Mesendoderm (in vitro differentiated cells): ENCODE measurements around the gene SLC27A3.

Experiments
- DNase-seq: peaks from one replicate; pipeline ENCODE4 v3.0.0; 2013
- H2AK5ac ChIP-seq: 2 replicates; pipeline ENCODE4 v1.6.1; 2013; ENCODE audit warnings: low read length, inconsistent platforms
- H2BK120ac ChIP-seq: 2 replicates; pipeline ENCODE4 v1.6.1; 2013; ENCODE audit warnings: low read depth, mild to moderate bottlenecking, low read length, moderate library complexity, mixed read lengths
- H2BK15ac ChIP-seq: replicated peaks from 2 replicates; pipeline ENCODE4 v1.6.1; 2013; ENCODE audit warnings: low read depth, mild to moderate bottlenecking, moderate library complexity
- H2BK5ac ChIP-seq: 2 replicates; pipeline ENCODE4 v1.6.1; 2013; ENCODE audit warnings: low read length, inconsistent platforms
- H3K18ac ChIP-seq: 2 replicates; pipeline ENCODE4 v1.6.1; 2013; ENCODE audit warnings: mild to moderate bottlenecking, low read length, mixed read lengths
- H3K23ac ChIP-seq: one replicate; pipeline ENCODE4 v1.6.1; 2013; ENCODE audit warnings: low read length
- H3K27ac ChIP-seq: 2 replicates; pipeline ENCODE4 v1.5.1; 2013; ENCODE audit warnings: low read depth, mild to moderate bottlenecking, inconsistent platforms, low read length, moderate library complexity
- H3K27me3 ChIP-seq: 2 replicates; pipeline ENCODE4 v1.6.1; 2013; ENCODE audit warnings: low read length, control low read depth, mild to moderate bottlenecking, inconsistent platforms; ENCODE audit not compliant: insufficient read depth, poor library complexity
- H3K36me3 ChIP-seq: 2 replicates; pipeline ENCODE4 v1.6.1; 2013; ENCODE audit warnings: low read length, inconsistent platforms; ENCODE audit not compliant: control insufficient read depth, insufficient read depth
- H3K4ac ChIP-seq: one replicate; pipeline ENCODE4 v1.6.1; 2013; ENCODE audit warnings: low read depth, mild to moderate bottlenecking, low read length, moderate library complexity
- H3K4me1 ChIP-seq: 2 replicates; pipeline ENCODE4 v1.6.1; 2013; ENCODE audit warnings: low read depth, low read length, inconsistent platforms; ENCODE audit not compliant: control insufficient read depth
- H3K4me2 ChIP-seq: 2 replicates; pipeline ENCODE4 v1.6.1; 2013; ENCODE audit warnings: low read length
- H3K4me3 ChIP-seq: 2 replicates; pipeline ENCODE4 v1.5.1; 2013; ENCODE audit warnings: mild to moderate bottlenecking, low read length
- H3K56ac ChIP-seq: one replicate; pipeline ENCODE4 v1.6.1; 2013; ENCODE audit warnings: low read length
- H3K79me1 ChIP-seq: 2 replicates; pipeline ENCODE4 v1.6.1; 2013; ENCODE audit warnings: low read length, inconsistent platforms
- H3K79me2 ChIP-seq: 2 replicates; pipeline ENCODE4 v1.6.1; 2013; ENCODE audit warnings: mild to moderate bottlenecking, low read length; ENCODE audit not compliant: control insufficient read depth, insufficient read depth
- H3K9ac ChIP-seq: 2 replicates; pipeline ENCODE4 v1.6.1; 2013; ENCODE audit warnings: low read length, inconsistent platforms
- H4K5ac ChIP-seq: one replicate; pipeline ENCODE4 v1.6.1; 2013; ENCODE audit warnings: low read length
- H4K8ac ChIP-seq: one replicate; pipeline ENCODE4 v1.6.1; 2013; ENCODE audit warnings: low read depth, mild to moderate bottlenecking, control low read depth, low read length, moderate library complexity
- WGBS: extraction: QIAGEN DNeasy Blood & Tissue Kit; methylation state at CpG from one replicate; pipeline ENCODE4 v1.1.7; 2013; ENCODE audit warnings: low lambda C conversion rate, missing lambda C conversion rate; ENCODE audit not compliant: insufficient coverage; ENCODE audit errors: extremely low coverage; 5-methylcytosine and 5-hydroxymethylcytosine counted together

Gene SLC27A3

DNA sequence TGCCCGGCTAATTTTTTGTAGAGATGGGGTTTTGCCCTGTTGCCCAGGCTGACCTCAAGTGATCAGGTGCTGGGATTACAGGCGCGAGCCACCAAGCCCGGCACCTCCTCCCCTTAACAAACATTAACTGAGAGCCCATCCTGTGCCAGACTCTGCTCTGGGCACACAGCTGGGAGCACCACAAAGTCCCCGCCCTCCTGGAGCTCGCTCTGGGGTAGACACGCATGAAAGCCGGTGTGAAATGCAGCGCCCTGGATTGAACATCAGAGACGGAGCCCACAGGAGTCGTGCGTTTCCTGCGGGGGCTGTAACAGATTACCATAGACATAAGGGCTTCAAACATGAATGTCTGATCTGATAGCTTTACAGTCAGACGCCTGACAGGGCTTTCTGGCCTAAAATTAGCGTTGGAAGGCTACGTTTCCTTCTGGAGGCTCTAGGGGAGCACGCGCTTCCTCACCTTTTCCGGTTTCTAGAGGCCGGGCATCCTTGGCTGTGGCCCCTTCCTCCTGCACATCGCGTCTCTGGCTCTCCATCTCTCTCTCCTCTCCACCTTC lies 14.3 kb downstream of the SLC27A3 start:
- Histone ChIP-seq H3K18ac (no peak overlapping the region), H2BK120ac (no peak overlapping the region), H2BK15ac (no peak overlapping the region), H3K4me3 (no peak overlapping the region), H3K23ac (no peak overlapping the region), H3K9ac (no peak overlapping the region), H4K5ac (no peak overlapping the region), H3K27me3 (no peaks in the 10 kb centered on the region), H3K4ac (no peak overlapping the region), H3K4me1 (no peaks in the 10 kb centered on the region), H4K8ac (no peak overlapping the region), H3K56ac (no peak overlapping the region), H3K79me2 (no peaks in the 10 kb centered on the region), H2BK5ac (no peak overlapping the region), H2AK5ac (no peak overlapping the region), H3K4me2 (no peak overlapping the region), H3K79me1 (no peaks in the 10 kb centered on the region), H3K36me3 (no peaks in the 10 kb centered on the region), H3K27ac (no peak overlapping the region)
- no CpG with 5 or more reads among the region's 22 CpGs for WGBS
- no peak for DNase-seq

DNA sequence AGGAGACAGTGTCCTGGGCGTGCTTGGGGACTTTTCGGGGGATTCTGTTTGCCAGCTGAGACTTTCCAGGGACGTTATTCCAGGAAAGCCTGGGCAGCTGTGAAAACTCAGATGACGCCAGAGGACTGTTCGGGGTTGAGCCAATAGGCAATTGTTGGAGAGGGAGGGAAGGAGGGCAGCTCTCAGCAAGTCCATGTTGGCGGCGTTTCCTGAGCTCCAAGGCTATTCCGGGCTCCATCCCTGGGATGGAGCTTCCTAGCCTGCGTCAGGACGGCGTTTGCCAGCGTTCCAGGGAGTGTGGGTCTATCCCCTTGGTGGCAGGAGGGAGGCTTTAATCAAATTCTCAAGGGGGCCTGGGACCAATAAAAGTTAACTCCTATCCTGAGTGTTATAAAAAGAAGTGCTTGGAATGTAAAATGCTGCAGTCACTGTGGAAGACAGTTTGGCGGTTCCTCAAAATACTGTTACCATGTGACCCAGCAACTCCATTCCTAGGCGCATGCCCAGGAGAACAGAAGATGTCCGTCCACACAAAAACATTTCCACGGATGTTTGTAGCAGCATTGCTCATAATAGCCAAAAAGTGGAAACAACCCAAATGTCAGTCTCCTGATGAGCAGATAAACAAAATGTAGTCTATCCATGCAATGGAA lies 15.2 kb downstream of the SLC27A3 start:
- no peak overlapping the region for H4K5ac ChIP-seq
- no peak for DNase-seq
- H3K79me2 ChIP-seq = no peaks in the 10 kb centered on the region
- no peak overlapping the region for H2BK5ac ChIP-seq
- no CpG with 5 or more reads among the region's 16 CpGs for WGBS
- H3K18ac ChIP-seq = no peak overlapping the region
- H2AK5ac ChIP-seq = no peak overlapping the region
- H3K4ac ChIP-seq = no peak overlapping the region
- no peaks in the 10 kb centered on the region for H3K79me1 ChIP-seq
- no peak overlapping the region for H2BK120ac ChIP-seq
- no peaks in the 10 kb centered on the region for H3K27me3 ChIP-seq
- no peak overlapping the region for H3K27ac ChIP-seq
- no peak overlapping the region for H3K4me2 ChIP-seq
- H3K4me1 ChIP-seq = no peaks in the 10 kb centered on the region
- H4K8ac ChIP-seq = no peak overlapping the region
- no peak overlapping the region for H3K23ac ChIP-seq
- H3K36me3 ChIP-seq = no peaks in the 10 kb centered on the region
- no peak overlapping the region for H3K9ac ChIP-seq
- no peak overlapping the region for H2BK15ac ChIP-seq
- no peak overlapping the region for H3K56ac ChIP-seq
- no peak overlapping the region for H3K4me3 ChIP-seq

DNA sequence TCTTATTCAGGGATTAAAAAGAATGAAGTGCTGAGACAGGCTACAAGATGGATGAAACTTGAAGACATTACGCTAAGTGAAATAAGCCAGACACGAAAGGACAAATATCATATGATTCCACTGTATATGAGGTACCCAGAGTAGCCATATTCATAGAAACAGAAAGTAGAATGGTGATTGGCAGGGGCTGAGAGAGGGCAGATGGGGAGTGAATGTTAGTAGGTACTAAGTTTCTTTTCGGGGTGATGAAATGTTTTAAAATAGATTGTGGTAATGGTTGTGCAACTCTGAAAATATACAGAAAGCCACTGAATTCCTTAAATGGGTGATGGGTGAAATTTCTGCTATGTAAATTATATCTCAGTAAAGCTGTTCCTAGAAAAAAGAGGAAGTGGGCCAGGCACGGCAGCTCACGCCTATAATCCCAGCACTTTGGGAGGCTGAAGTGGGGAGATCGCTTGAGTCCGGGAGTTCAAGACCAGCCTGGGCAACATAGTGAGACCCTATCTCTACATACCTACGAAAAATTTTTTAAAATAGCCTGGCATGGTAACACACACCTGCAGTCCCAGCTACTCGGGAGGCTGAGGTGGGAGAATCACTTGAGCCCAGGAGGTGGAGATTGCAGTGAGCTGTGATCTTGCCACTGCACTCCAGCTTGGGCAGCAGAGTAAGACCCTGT lies 15.9 kb downstream of the SLC27A3 start:
- no peaks in the 10 kb centered on the region for H3K4me1 ChIP-seq
- H3K27ac ChIP-seq = no peak overlapping the region
- no peak overlapping the region for H3K18ac ChIP-seq
- no peak overlapping the region for H2BK15ac ChIP-seq
- H3K9ac ChIP-seq = no peak overlapping the region
- no peak overlapping the region for H2AK5ac ChIP-seq
- H3K27me3 ChIP-seq = no peaks in the 10 kb centered on the region
- H3K56ac ChIP-seq = no peak overlapping the region
- H3K4ac ChIP-seq = no peak overlapping the region
- H2BK5ac ChIP-seq = no peak overlapping the region
- DNase-seq = no peak
- no peak overlapping the region for H3K4me3 ChIP-seq
- H3K4me2 ChIP-seq = no peak overlapping the region
- H3K23ac ChIP-seq = no peak overlapping the region
- no peaks in the 10 kb centered on the region for H3K79me2 ChIP-seq
- no peak overlapping the region for H4K8ac ChIP-seq
- H3K36me3 ChIP-seq = no peaks in the 10 kb centered on the region
- 100% methylated on average over 1 of the region's 9 CpGs for WGBS
- no peaks in the 10 kb centered on the region for H3K79me1 ChIP-seq
- H2BK120ac ChIP-seq = no peak overlapping the region
- H4K5ac ChIP-seq = no peak overlapping the region

DNA sequence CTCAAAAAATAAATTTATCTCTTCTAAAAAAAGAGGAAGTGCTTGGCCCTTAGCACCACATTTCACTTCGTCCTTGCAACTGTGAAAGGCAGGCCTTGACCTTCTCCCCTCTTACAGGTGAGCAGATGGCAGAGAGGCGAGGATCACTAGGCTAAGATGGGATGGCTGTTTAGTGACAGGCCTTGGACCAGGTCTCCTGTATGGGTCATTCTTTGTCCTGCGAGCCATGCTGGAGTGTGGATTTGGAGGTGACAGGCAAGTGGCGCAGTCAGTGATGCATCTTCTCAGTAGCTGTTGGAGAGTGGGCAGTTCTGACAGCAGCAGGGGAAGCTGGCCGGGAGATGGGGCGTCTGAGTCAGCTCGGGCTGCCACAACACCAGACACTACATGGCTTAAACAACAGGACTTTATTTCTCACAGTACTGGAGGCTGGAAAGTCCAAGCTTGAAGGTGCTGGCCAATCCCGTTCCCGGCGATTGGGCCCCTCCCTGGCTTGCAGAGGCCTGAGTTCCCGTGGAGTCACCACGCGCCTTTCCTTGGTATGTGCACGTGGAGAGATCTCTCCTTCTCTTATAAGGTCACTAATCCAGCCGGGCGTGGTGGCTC lies 16.5 kb downstream of the SLC27A3 start:
- Histone ChIP-seq H3K4me2 (no peak overlapping the region), H3K4me3 (no peak overlapping the region), H4K5ac (no peak overlapping the region), H4K8ac (no peak overlapping the region), H2BK120ac (no peak overlapping the region), H3K4ac (no peak overlapping the region), H3K18ac (no peak overlapping the region), H3K36me3 (no peaks in the 10 kb centered on the region), H3K4me1 (no peaks in the 10 kb centered on the region), H3K79me1 (no peaks in the 10 kb centered on the region), H3K56ac (no peak overlapping the region), H2BK5ac (no peak overlapping the region), H2AK5ac (no peak overlapping the region), H3K27me3 (no peaks in the 10 kb centered on the region), H3K23ac (no peak overlapping the region), H3K27ac (no peak overlapping the region), H3K79me2 (no peaks in the 10 kb centered on the region), H2BK15ac (no peak overlapping the region), H3K9ac (no peak overlapping the region)
- no CpG with 5 or more reads among the region's 16 CpGs for WGBS
- no peak for DNase-seq

DNA sequence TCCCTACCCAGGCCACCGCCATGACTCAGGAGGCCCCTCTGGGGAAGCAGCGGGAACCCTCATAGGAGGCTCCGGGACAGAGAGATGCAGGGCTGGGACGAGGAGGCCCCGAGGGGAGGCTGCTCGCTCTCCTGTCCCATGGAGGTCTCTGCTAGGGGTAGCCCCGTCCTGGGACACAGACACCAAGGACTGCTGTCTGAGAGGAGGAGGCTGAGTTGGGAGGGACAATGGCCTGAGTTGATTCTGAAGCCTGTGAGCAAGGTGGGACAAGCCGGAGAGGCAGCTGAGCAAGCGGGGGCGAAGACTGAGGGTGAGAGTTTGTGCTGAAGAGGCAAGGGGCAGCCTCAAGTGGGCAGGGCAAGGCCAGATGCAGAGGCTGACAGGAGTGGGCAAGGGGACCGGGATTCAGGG lies 17.4 kb downstream of the SLC27A3 start:
- no CpG with 5 or more reads among the region's 11 CpGs for WGBS
- H3K23ac ChIP-seq = no peak overlapping the region

More for the DNA sequence above, 17.4 kb downstream of the SLC27A3 start:
- Histone ChIP-seq H3K79me1 (no peaks in the 10 kb centered on the region), H3K4me1 (no peaks in the 10 kb centered on the region), H3K4me3 (no peak overlapping the region), H3K27ac (no peak overlapping the region), H3K4ac (no peak overlapping the region), H2AK5ac (no peak overlapping the region), H3K9ac (no peak overlapping the region), H3K79me2 (no peaks in the 10 kb centered on the region), H4K5ac (no peak overlapping the region), H3K27me3 (no peaks in the 10 kb centered on the region), H2BK120ac (no peak overlapping the region), H2BK5ac (no peak overlapping the region), H3K18ac (no peak overlapping the region), H2BK15ac (no peak overlapping the region), H3K56ac (peak overlapping the region; percentile 10), H4K8ac (no peak overlapping the region), H3K36me3 (no peaks in the 10 kb centered on the region), H3K4me2 (no peak overlapping the region)
- no peak for DNase-seq
